Body of pancreas (tissue), 4 donors: Measurements from ENCODE around the gene ADCY10.

Experiments
- POLR2A ChIP-seq, 3 donors: fragments of 450-650 bp; IDR thresholded peaks; one replicate each; pipeline ENCODE4 v1.6.1; 2016; ENCODE audit warnings: antibody characterized with exemption in 3 of 3, mild to moderate bottlenecking in 2 of 3
- TF ChIP-seq, protein P1 (sequence below), 7 experiments: fragments of 450-650 bp in 4 of 7; fragments of 200-600 bp in 3 of 7; sonication (generic) in 3 of 7; IDR thresholded peaks; one replicate each; pipeline ENCODE4 v1.5.1; 2016 to 2019; ENCODE audit warnings: antibody characterized with exemption in 7 of 7

DNA sequence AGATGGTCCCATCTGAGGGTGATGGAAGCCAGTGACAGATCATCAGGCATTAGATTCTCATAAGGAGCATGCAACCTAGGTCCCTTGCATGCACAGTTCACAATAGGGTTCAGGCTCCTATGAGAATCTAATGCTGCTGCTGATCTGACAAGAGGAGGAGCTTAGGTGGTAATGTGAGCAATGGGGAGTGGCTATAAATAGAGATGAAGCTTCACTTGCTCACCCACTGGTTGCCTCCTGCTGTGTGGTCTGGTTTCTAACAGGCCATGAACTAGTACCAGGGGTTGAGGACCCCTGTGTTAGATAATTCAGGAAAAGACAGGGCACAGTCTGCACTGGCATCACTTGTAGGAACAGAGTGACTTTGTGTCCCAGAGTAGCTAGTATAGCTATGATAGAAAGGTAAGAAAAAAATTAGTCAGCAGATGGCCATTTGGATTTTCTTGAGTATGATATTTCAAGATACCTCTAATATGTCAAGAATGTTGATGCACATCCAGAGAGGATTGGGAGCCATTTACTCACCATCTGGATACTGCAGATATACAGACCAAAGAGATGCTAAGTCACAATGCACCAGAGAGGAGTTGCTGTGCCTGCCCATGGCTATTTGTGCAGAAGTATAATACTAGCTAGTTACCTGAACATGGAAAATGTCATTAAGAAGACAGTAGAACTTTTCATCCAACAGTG, 53.6 kb downstream of the ADCY10 start:
- TF ChIP-seq, protein P1, sequence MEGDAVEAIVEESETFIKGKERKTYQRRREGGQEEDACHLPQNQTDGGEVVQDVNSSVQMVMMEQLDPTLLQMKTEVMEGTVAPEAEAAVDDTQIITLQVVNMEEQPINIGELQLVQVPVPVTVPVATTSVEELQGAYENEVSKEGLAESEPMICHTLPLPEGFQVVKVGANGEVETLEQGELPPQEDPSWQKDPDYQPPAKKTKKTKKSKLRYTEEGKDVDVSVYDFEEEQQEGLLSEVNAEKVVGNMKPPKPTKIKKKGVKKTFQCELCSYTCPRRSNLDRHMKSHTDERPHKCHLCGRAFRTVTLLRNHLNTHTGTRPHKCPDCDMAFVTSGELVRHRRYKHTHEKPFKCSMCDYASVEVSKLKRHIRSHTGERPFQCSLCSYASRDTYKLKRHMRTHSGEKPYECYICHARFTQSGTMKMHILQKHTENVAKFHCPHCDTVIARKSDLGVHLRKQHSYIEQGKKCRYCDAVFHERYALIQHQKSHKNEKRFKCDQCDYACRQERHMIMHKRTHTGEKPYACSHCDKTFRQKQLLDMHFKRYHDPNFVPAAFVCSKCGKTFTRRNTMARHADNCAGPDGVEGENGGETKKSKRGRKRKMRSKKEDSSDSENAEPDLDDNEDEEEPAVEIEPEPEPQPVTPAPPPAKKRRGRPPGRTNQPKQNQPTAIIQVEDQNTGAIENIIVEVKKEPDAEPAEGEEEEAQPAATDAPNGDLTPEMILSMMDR (IDR thresholded peaks at IDR 0.05): no peak
- TF ChIP-seq POLR2A (IDR thresholded peaks at IDR 0.05): no peak
